ENCODE results near the gene TERT.
"Not testable (repeated sequence)": the region's sequence is repeated elsewhere in the genome, so short reads cannot be mapped to it uniquely, and the experiment has no call there.

TERT gene

GRCh38 chr5:1293416-1294205, 1.3 kb downstream of the TERT start:
- DNase-seq, result no peak

GRCh38 chr5:1292846-1293415, 1.9 kb downstream of the TERT start:
- no peak for DNase-seq

GRCh38 chr5:1292139-1292538, 2.7 kb downstream of the TERT start:
- no peak for DNase-seq

GRCh38 chr5:1291611-1292080, 3.2 kb downstream of the TERT start:
- DNase-seq, result no peak

GRCh38 chr5:1290956-1291355, 3.9 kb downstream of the TERT start:
- DNase-seq, result not testable (repeated sequence)

- not testable (repeated sequence) for DNase-seq
Measured at GRCh38 chr5:1289559-1289958, 5.3 kb downstream of the TERT start.

GRCh38 chr5:1288439-1289335, 6.2 kb downstream of the TERT start:
- no peak for DNase-seq

GRCh38 chr5:1285883-1286291, 9.0 kb downstream of the TERT start:
- no peak for DNase-seq

GRCh38 chr5:1285141-1285540, 9.7 kb downstream of the TERT start:
- DNase-seq, result no peak

GRCh38 chr5:1284336-1284970, 10.4 kb downstream of the TERT start:
- DNase-seq, result not testable (repeated sequence)

- DNase-seq, result not testable (repeated sequence)
Measured at GRCh38 chr5:1283729-1284041, 11.2 kb downstream of the TERT start.

- not testable (repeated sequence) for DNase-seq
Measured at GRCh38 chr5:1282993-1283728, 11.7 kb downstream of the TERT start.

- no peak for DNase-seq
Measured at GRCh38 chr5:1282131-1282992, 12.5 kb downstream of the TERT start.

- DNase-seq, result no peak
Measured at GRCh38 chr5:1281038-1281882, 13.6 kb downstream of the TERT start.

- DNase-seq, result no peak
Measured at GRCh38 chr5:1280177-1281037, 14.5 kb downstream of the TERT start.

GRCh38 chr5:1279443-1280151, 15.3 kb downstream of the TERT start:
- DNase-seq, result no peak

- DNase-seq, result no peak
Measured at GRCh38 chr5:1278656-1279442, 16.0 kb downstream of the TERT start.

- no peak for DNase-seq
Measured at GRCh38 chr5:1278216-1278615, 16.7 kb downstream of the TERT start.

All from COR-L47 (cell line).